H9 (cell line): ENCODE data around the gene EHHADH. TPM values are rescaled to one million over a fixed set of nuclear protein-coding genes. Genes with fewer than 3 reads are reported as not detected.

Experiments used
- DNase-seq: peaks from one replicate; pipeline ENCODE4 v3.0.0-alpha.2; 2017
- H2AFZ ChIP-seq: one replicate; pipeline ENCODE4 v1.6.1; 2013; ENCODE audit warnings: mild to moderate bottlenecking, low read length, control low read depth, moderate library complexity
- H2AK5ac ChIP-seq: 2 replicates; pipeline ENCODE4 v1.6.1; 2013; ENCODE audit warnings: low read length, control low read depth, mixed read lengths; ENCODE audit not compliant: insufficient read length
- H2BK120ac ChIP-seq: one replicate; pipeline ENCODE4 v1.6.1; 2013; ENCODE audit warnings: low read depth, mild to moderate bottlenecking, low read length, control low read depth, inconsistent platforms; ENCODE audit not compliant: poor library complexity, severe bottlenecking
- H2BK12ac ChIP-seq: 2 replicates; pipeline ENCODE4 v1.6.1; 2013; ENCODE audit warnings: low read length, control low read depth, mixed read lengths, low read depth; ENCODE audit not compliant: insufficient read length
- H2BK15ac ChIP-seq: 2 replicates; pipeline ENCODE4 v1.6.1; 2013; ENCODE audit warnings: low read depth, low read length, control low read depth
- H2BK20ac ChIP-seq: one replicate; pipeline ENCODE4 v1.6.1; 2013; ENCODE audit warnings: low read depth, mild to moderate bottlenecking, low read length, control low read depth, inconsistent platforms; ENCODE audit not compliant: poor library complexity, severe bottlenecking
- H2BK5ac ChIP-seq: 2 replicates; pipeline ENCODE4 v1.6.1; 2013; ENCODE audit warnings: low read length, control low read depth, mixed read lengths; ENCODE audit not compliant: insufficient read length
- H3K14ac ChIP-seq: 2 replicates; pipeline ENCODE4 v1.6.1; 2013; ENCODE audit warnings: low read length, control low read depth; ENCODE audit not compliant: insufficient read depth
- H3K18ac ChIP-seq: 2 replicates; pipeline ENCODE4 v1.6.1; 2013; ENCODE audit warnings: low read depth, mild to moderate bottlenecking, mixed read lengths, low read length, control low read depth; ENCODE audit not compliant: insufficient read length
- H3K23ac ChIP-seq: 2 replicates; pipeline ENCODE4 v1.6.1; 2013; ENCODE audit warnings: low read length, control low read depth, mixed read lengths, low read depth; ENCODE audit not compliant: insufficient read length
- H3K23me2 ChIP-seq: 2 replicates; pipeline ENCODE4 v1.6.1; 2013; ENCODE audit warnings: low read depth, mild to moderate bottlenecking, mixed read lengths, low read length, control low read depth; ENCODE audit not compliant: insufficient read length, poor library complexity, severe bottlenecking
- H3K27ac ChIP-seq: 2 replicates; pipeline ENCODE4 v1.5.1; 2013; ENCODE audit warnings: low read length, control low read depth, mixed read lengths, low read depth; ENCODE audit not compliant: insufficient read length
- H3K27me3 ChIP-seq: 2 replicates; pipeline ENCODE4 v1.6.1; 2013; ENCODE audit warnings: low read length, control low read depth, inconsistent platforms; ENCODE audit not compliant: insufficient read depth
- H3K4ac ChIP-seq: 2 replicates; pipeline ENCODE4 v1.6.1; 2013; ENCODE audit warnings: low read depth, mild to moderate bottlenecking, control low read depth, inconsistent platforms, low read length, moderate library complexity
- H3K4me1 ChIP-seq: 2 replicates; pipeline ENCODE4 v1.6.1; 2013; ENCODE audit warnings: low read length, control low read depth, inconsistent platforms; ENCODE audit not compliant: insufficient read depth
- H3K4me2 ChIP-seq: 2 replicates; pipeline ENCODE4 v1.6.1; 2013; ENCODE audit warnings: low read length, control low read depth, mixed read lengths; ENCODE audit not compliant: insufficient read length, insufficient read depth
- H3K56ac ChIP-seq: 2 replicates; pipeline ENCODE4 v1.6.1; 2013; ENCODE audit warnings: low read depth, mild to moderate bottlenecking, mixed read lengths, low read length, control low read depth; ENCODE audit not compliant: insufficient read length
- H3K79me1 ChIP-seq: 2 replicates; pipeline ENCODE4 v1.6.1; 2013; ENCODE audit warnings: low read depth, mild to moderate bottlenecking, moderate library complexity, low read length, control low read depth, inconsistent platforms; ENCODE audit not compliant: insufficient read depth, poor library complexity, severe bottlenecking
- H3K79me2 ChIP-seq: 2 replicates; pipeline ENCODE4 v1.6.1; 2013; ENCODE audit warnings: low read length, control low read depth, inconsistent platforms; ENCODE audit not compliant: insufficient read depth
- H3K9ac ChIP-seq: 2 replicates; pipeline ENCODE4 v1.6.1; 2013; ENCODE audit warnings: low read length, control low read depth, mixed read lengths; ENCODE audit not compliant: insufficient read length; ENCODE audit errors: extremely low read depth
- H3K9me3 ChIP-seq: one replicate; pipeline ENCODE4 v1.6.1; 2013; ENCODE audit warnings: low read depth, low read length, inconsistent platforms; ENCODE audit not compliant: control insufficient read depth
- H3T11ph ChIP-seq: one replicate; pipeline ENCODE4 v1.6.1; 2013; ENCODE audit warnings: mild to moderate bottlenecking, low read length, control low read depth, inconsistent platforms
- H4K20me1 ChIP-seq: one replicate; pipeline ENCODE4 v1.6.1; 2013; ENCODE audit not compliant: control insufficient read depth, insufficient read length, insufficient read depth
- H4K5ac ChIP-seq: 2 replicates; pipeline ENCODE4 v1.6.1; 2013; ENCODE audit warnings: low read depth, mild to moderate bottlenecking, mixed read lengths, low read length, control low read depth; ENCODE audit not compliant: insufficient read length
- H4K8ac ChIP-seq: replicated peaks from 2 replicates; pipeline ENCODE4 v1.6.1; 2013; ENCODE audit warnings: low read length, control low read depth, mixed read lengths, low read depth; ENCODE audit not compliant: insufficient read length
- H4K91ac ChIP-seq: 2 replicates; pipeline ENCODE4 v1.6.1; 2013; ENCODE audit warnings: low read depth, mild to moderate bottlenecking, moderate library complexity, mixed read lengths, low read length, control low read depth; ENCODE audit not compliant: insufficient read length
- H3K27ac Mint-ChIP-seq, 3 experiments: 2 replicates in 2 of 3; 3 replicates in 1 of 3; pipeline ENCODE4 v1.8.0; 2020 to 2021; ENCODE audit warnings: mixed read lengths in 3 of 3, mild to moderate bottlenecking in 1 of 3, moderate library complexity in 1 of 3
- H3K27me3 Mint-ChIP-seq: 2 replicates; pipeline ENCODE4 v1.8.0; 2021; ENCODE audit warnings: low read depth, mild to moderate bottlenecking, moderate library complexity, mixed read lengths
- H3K36me3 Mint-ChIP-seq, 3 experiments: 2 replicates in 2 of 3; 3 replicates in 1 of 3; pipeline ENCODE4 v1.8.0; 2020 to 2021; ENCODE audit warnings: low read depth in 3 of 3, mixed read lengths in 3 of 3; ENCODE audit not compliant: insufficient read depth in 1 of 3
- H3K4me1 Mint-ChIP-seq, 2 experiments: 2 replicates each; pipeline ENCODE4 v1.8.0; 2020; ENCODE audit warnings: mixed read lengths in 2 of 2
- H3K4me3 Mint-ChIP-seq, 2 experiments: 2 replicates in 1 of 2; 3 replicates in 1 of 2; pipeline ENCODE4 v1.8.0; 2020 to 2021; ENCODE audit warnings: mild to moderate bottlenecking in 2 of 2, mixed read lengths in 2 of 2, moderate library complexity in 1 of 2
- H3K9me3 Mint-ChIP-seq, 2 experiments: 2 replicates in 1 of 2; 3 replicates in 1 of 2; pipeline ENCODE4 v1.8.0; 2020; ENCODE audit warnings: mild to moderate bottlenecking in 2 of 2, mixed read lengths in 2 of 2, moderate library complexity in 1 of 2
- CTCF ChIP-seq: fragments of 200-600 bp; sonication (generic); conservative IDR thresholded peaks from 3 replicates; pipeline ENCODE4 v1.8.0; 2021; ENCODE audit warnings: antibody characterized with exemption, mild to moderate bottlenecking
- WGBS: extraction: QIAGEN DNeasy Blood & Tissue Kit; methylation state at CpG from one replicate; pipeline ENCODE4 v1.1.7; 2013; ENCODE audit warnings: missing lambda C conversion rate, low lambda C conversion rate, mixed read lengths; ENCODE audit not compliant: insufficient read length; ENCODE audit errors: extremely low coverage; 5-methylcytosine and 5-hydroxymethylcytosine counted together
- total RNA-seq: library from RNA; stranded (reverse); gene quantifications from 2 replicates; pipeline ENCODE4 v1.2.1, GENCODE V29; 2021

The EHHADH gene
- total RNA-seq, 1 experiment from 2014 or later: 2.1 TPM

- Histone ChIP-seq H3K9me3 (no peaks in the 10 kb centered on the region), H3K79me1 (no peaks in the 10 kb centered on the region), H4K5ac (no peak overlapping the region), H4K20me1 (no peaks in the 10 kb centered on the region), H3K4me2 (no peak overlapping the region), H2BK120ac (no peak overlapping the region), H3K27ac (no peak overlapping the region), H2AFZ (no peak overlapping the region), H2BK5ac (no peak overlapping the region), H4K8ac (no peak overlapping the region), H3K23me2 (peaks cover 13% of the 10 kb centered on the region), H3K18ac (no peak overlapping the region), H3K56ac (no peak overlapping the region), H2BK12ac (no peak overlapping the region), H3K14ac (no peak overlapping the region), H2BK15ac (no peak overlapping the region), H3K23ac (no peak overlapping the region), H3K4ac (no peak overlapping the region), H4K91ac (no peak overlapping the region), H2AK5ac (no peak overlapping the region), H2BK20ac (no peak overlapping the region), H3K27me3 (peaks cover 4% of the 10 kb centered on the region; the same call in 1 of the 2 replicates), H3K4me1 (peaks cover 4% of the 10 kb centered on the region; the same call in 1 of the 2 replicates), H3K9ac (no peak overlapping the region), H3K79me2 (no peaks in the 10 kb centered on the region), H3T11ph (no peak overlapping the region)
- no peak for TF ChIP-seq CTCF
- no peak for DNase-seq
- Mint-ChIP-seq H3K9me3 (no peaks in the 10 kb centered on the region), H3K36me3 (no peaks in the 10 kb centered on the region), H3K4me1 (peaks cover 8 to 11% of the 10 kb centered on the region in 2 experiments), H3K27me3 (peaks cover 26% of the 10 kb centered on the region), H3K4me3 (no peak overlapping the region), H3K27ac (no peak overlapping the region)
- WGBS: no CpG with 5 or more reads among the region's 5 CpGs
Observed at GRCh38 chr3:185155678-185156077, 98.2 kb downstream of the EHHADH start.
